ENCODE data around the gene PTPRF.

PTPRF gene

DNA sequence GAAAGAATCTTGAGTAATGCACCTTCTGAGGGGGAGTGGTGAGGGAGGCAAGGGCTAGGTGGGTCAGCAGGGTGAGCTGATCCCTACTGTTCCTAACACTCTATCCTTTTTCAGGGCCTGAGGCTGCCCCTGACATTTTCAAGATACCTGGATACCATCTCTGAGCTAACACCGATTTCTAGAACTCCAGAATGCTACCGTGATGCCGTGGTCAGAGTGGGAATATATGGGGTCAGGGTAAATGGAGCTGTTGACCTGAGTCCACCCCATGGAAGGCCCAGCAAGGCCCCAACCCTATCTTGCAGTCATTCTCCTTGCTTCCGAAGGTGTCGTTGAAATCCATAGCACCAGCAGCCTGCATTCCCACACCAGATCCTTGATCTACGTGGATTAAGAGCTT is 18.0 kb upstream of the PTPRF start:
- no peak overlapping the region for H3K4me3 ChIP-seq (ENCODE audit: low read depth, low read length)
- no peak for DNase-seq (ENCODE audit: low read depth)
- TF ChIP-seq, protein P1, sequence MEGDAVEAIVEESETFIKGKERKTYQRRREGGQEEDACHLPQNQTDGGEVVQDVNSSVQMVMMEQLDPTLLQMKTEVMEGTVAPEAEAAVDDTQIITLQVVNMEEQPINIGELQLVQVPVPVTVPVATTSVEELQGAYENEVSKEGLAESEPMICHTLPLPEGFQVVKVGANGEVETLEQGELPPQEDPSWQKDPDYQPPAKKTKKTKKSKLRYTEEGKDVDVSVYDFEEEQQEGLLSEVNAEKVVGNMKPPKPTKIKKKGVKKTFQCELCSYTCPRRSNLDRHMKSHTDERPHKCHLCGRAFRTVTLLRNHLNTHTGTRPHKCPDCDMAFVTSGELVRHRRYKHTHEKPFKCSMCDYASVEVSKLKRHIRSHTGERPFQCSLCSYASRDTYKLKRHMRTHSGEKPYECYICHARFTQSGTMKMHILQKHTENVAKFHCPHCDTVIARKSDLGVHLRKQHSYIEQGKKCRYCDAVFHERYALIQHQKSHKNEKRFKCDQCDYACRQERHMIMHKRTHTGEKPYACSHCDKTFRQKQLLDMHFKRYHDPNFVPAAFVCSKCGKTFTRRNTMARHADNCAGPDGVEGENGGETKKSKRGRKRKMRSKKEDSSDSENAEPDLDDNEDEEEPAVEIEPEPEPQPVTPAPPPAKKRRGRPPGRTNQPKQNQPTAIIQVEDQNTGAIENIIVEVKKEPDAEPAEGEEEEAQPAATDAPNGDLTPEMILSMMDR (IDR thresholded peaks at IDR 0.05; ENCODE audit: control insufficient read depth, extremely low read depth, insufficient read depth) = no peak

DNA sequence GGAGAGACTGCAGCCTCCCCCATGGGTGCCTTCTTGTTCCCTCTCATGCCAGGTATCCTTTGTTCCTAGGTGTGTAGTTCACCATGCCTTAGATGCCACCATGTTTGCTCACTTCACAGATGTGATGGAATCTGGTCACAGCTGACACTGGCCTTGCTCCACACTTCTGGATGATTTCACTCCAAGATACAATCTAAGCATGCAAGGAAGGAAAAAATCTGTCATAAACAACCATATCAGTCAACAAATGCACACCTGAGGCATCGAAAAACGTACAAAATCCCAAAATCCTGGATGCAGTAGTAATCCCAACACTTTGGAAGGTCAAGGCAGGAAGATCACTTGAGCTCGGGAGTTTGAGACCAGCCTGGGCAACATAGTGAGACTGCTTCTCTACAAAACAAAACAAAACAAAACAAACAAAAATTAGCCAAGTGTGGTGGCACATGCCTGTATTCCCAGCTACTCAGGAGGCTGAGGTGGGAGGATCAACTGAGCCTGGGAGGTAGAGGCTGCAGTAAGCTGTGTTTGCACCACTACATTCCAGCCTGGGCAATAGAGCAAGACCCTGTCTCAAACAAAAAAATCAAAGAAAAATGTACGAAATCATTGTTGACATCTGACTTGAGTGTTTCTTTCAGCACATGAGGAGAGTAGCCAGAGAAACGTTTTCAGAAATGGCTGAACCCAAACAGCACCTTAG is 17.1 kb upstream of the PTPRF start:
- DNase-seq (ENCODE audit: low read depth) = no peak
- H3K4me3 ChIP-seq (ENCODE audit: low read depth, low read length) = no peak overlapping the region
- TF ChIP-seq, protein P1 (IDR thresholded peaks at IDR 0.05; ENCODE audit: control insufficient read depth, extremely low read depth, insufficient read depth) = no peak

DNA sequence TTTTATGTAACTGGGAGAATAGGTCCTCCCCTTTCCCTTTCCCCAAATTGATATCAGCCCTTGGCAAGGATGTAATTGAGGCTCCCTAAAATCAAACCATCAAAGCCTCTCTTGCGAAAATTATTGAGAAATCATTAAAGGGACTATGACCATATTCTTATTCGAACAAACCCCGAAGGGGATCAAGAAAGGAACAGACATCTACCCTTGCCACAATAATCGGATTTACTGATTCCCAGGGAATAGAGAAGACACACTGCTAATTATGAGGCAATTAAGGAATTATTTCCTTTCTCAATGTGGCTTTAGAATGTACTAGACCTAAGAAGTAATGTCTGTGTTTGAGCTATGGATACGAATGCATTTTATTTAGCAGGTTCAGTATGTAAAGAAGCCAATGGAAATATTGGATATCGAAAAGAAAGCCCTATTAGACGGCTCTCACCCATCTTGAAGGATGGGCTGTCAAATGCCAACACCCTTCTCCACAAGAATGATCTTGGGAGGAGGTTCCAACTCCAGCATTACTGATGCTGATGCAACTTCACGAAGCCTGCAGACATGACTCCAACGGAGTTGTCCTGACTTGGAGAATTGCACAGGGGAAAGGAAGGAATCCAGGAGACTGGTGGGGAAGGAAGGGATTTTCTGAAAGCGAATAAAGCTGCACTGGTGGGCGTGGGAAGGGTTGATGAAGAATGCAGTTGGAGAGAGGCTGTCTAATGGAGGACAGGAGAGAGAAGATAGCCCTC is 11.6 kb upstream of the PTPRF start:
- DNase-seq (ENCODE audit: low read depth) = no peak
- TF ChIP-seq, protein P1 (IDR thresholded peaks at IDR 0.05; ENCODE audit: control insufficient read depth, extremely low read depth, insufficient read depth) = no peak
- H3K4me3 ChIP-seq (ENCODE audit: low read depth, low read length) = no peak overlapping the region

DNA sequence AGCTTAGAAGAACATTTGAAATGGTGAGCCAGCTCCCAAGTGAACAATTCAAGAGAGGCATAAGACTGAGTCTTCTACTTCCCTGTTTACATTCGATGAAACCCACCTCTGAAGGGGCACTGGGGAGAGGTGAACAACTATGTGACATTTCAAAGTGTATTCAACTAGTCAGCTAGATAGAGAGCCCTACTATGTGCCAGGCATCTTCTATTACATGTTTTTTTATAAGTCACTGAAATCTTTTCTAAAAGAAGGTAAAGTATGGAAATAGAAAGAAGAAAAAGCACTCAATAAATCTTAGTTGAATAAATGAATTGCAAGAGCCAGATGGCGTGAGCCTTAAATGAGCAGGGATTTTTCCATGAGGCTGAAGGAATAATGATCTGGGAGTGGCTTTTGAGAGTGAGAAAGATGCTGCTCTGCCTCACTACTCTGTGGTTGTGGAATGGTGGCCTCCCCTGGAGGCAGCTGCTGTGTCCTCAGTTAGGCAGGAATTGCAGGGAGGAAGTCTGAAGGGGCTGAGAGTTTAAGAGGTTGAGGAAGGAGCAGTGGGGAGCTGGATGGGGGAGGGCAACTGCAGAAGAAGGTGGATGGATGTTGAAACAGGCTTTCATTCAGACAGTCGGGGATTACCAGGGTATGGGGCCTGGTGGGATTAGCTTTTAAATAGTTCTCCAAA is 10.4 kb upstream of the PTPRF start:
- H3K4me3 ChIP-seq (ENCODE audit: low read depth, low read length) = no peak overlapping the region
- TF ChIP-seq, protein P1 (IDR thresholded peaks at IDR 0.05; ENCODE audit: control insufficient read depth, extremely low read depth, insufficient read depth) = no peak
- DNase-seq (ENCODE audit: low read depth) = no peak

DNA sequence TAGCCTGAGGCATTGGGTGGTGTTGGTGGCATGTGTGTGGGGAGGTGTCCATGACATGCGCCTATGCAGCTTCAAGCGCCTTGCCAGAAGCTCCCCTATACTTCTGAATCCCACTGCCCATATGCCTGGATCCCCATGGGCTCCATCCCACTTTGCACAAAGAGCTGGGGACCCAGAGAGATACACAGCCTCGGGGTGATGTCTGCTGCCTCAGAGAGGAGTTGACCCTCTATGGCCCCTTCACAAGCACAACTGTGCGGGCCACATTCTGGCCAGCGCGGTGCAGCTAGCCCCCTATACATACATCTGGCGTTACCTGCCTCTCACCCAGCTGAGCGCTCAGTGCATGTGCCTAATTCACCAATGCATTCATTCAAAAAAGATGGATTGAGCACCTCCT is 9.6 kb upstream of the PTPRF start:
- TF ChIP-seq, protein P1 (IDR thresholded peaks at IDR 0.05; ENCODE audit: control insufficient read depth, extremely low read depth, insufficient read depth) = no peak
- no peak for DNase-seq (ENCODE audit: low read depth)
- H3K4me3 ChIP-seq (ENCODE audit: low read depth, low read length) = no peak overlapping the region

DNA sequence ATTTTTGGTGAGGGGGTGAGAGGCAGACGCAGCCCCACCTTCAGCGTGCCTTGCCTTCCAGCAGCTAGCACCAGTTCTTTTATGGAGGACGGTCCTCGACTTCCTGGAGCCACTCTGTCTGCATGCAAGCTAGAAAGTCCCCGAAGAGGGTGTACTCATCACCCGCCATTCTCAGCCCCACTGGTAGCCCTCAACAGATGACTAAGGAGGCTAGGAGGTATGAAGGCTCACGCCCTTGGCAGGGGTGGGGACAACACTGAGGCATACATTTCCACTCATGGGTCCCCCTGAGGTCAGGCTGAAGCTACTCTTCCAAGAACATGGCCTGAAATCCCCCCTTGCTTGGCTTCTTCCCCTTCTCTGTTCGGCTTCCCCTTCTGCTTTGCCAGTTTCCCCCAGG is 8.9 kb upstream of the PTPRF start:
- TF ChIP-seq, protein P1 (IDR thresholded peaks at IDR 0.05; ENCODE audit: control insufficient read depth, extremely low read depth, insufficient read depth) = no peak
- no peak for DNase-seq (ENCODE audit: low read depth)
- H3K4me3 ChIP-seq (ENCODE audit: low read depth, low read length) = no peak overlapping the region
